ENCODE results near the gene TOR1B.

DNA sequence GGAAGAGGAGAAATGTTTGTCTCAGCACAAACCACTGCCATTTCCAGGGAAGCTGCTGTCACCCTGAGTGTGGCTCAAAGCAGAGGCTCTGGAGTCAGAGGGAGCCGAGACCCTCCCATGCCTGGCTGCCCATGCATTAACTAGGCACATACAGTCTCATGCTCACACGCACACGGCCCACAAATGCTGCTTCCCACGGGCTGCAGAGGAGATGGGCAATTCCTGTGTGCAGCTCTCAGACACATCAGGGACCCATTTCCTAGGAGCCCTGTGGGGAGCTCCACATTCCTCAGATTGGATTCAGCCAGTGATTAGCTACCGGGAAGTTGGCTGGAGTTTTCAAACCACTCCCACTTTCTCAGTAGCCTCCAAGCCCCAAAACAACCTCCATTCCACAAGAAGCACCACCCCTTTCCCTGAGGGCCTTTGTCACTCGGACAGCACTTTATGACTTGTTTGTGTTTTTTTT lies 41.0 kb upstream of the TOR1B start:
- TF ChIP-seq, protein P1, sequence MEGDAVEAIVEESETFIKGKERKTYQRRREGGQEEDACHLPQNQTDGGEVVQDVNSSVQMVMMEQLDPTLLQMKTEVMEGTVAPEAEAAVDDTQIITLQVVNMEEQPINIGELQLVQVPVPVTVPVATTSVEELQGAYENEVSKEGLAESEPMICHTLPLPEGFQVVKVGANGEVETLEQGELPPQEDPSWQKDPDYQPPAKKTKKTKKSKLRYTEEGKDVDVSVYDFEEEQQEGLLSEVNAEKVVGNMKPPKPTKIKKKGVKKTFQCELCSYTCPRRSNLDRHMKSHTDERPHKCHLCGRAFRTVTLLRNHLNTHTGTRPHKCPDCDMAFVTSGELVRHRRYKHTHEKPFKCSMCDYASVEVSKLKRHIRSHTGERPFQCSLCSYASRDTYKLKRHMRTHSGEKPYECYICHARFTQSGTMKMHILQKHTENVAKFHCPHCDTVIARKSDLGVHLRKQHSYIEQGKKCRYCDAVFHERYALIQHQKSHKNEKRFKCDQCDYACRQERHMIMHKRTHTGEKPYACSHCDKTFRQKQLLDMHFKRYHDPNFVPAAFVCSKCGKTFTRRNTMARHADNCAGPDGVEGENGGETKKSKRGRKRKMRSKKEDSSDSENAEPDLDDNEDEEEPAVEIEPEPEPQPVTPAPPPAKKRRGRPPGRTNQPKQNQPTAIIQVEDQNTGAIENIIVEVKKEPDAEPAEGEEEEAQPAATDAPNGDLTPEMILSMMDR (tag by site-specific recombination; IDR thresholded peaks at IDR 0.05), result no peak
- no peak for TF ChIP-seq ZNF311 (tag by site-specific recombination; IDR thresholded peaks at IDR 0.05; ENCODE audit: borderline replicate concordance)
- TF ChIP-seq SETDB1 (IDR thresholded peaks at IDR 0.05; ENCODE audit: insufficient read length, low read length), result no peak
- TF ChIP-seq ZNF555 (tag by site-specific recombination; conservative IDR thresholded peaks at IDR 0.05), result no peak
- no peak for TF ChIP-seq ZBTB8A (tag by site-specific recombination; IDR thresholded peaks at IDR 0.05)
- TF ChIP-seq, protein P2, sequence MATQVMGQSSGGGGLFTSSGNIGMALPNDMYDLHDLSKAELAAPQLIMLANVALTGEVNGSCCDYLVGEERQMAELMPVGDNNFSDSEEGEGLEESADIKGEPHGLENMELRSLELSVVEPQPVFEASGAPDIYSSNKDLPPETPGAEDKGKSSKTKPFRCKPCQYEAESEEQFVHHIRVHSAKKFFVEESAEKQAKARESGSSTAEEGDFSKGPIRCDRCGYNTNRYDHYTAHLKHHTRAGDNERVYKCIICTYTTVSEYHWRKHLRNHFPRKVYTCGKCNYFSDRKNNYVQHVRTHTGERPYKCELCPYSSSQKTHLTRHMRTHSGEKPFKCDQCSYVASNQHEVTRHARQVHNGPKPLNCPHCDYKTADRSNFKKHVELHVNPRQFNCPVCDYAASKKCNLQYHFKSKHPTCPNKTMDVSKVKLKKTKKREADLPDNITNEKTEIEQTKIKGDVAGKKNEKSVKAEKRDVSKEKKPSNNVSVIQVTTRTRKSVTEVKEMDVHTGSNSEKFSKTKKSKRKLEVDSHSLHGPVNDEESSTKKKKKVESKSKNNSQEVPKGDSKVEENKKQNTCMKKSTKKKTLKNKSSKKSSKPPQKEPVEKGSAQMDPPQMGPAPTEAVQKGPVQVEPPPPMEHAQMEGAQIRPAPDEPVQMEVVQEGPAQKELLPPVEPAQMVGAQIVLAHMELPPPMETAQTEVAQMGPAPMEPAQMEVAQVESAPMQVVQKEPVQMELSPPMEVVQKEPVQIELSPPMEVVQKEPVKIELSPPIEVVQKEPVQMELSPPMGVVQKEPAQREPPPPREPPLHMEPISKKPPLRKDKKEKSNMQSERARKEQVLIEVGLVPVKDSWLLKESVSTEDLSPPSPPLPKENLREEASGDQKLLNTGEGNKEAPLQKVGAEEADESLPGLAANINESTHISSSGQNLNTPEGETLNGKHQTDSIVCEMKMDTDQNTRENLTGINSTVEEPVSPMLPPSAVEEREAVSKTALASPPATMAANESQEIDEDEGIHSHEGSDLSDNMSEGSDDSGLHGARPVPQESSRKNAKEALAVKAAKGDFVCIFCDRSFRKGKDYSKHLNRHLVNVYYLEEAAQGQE (tag by site-specific recombination; IDR thresholded peaks at IDR 0.05), result no peak
